ENCODE data around the gene SARM1. TPM values are rescaled to one million over a fixed set of nuclear protein-coding genes. Genes with fewer than 3 reads are reported as not detected.

Gene SARM1
- total RNA-seq, 1 experiment from 2014 or later: 5.1 TPM

GRCh38 chr17:28390141-28390540 lies 18.6 kb downstream of the SARM1 start:
- H4K5ac ChIP-seq (ENCODE audit: insufficient read length, low read depth, low read length): no peak overlapping the region
- Mint-ChIP-seq H3K4me3 (no peak overlapping the region), H3K27ac (no peak overlapping the region), H3K27me3 (ENCODE audit: low read depth) (peaks cover 34% of the 10 kb centered on the region), H3K4me1 (peaks cover 4 to 5% of the 10 kb centered on the region in 2 experiments; a peak in 2 of 4 replicates), H3K36me3 (ENCODE audit: insufficient read depth in 1 of 3, low read depth in 3 of 3) (peaks cover 0 to 3% (median 0%) of the 10 kb centered on the region in 3 experiments; a peak in 2 of 7 replicates), H3K9me3 (no peaks in the 10 kb centered on the region)
- H3K79me1 ChIP-seq (ENCODE audit: insufficient read depth, low read depth, low read length, poor library complexity, severe bottlenecking): no peaks in the 10 kb centered on the region
- no peaks in the 10 kb centered on the region for H4K20me1 ChIP-seq (ENCODE audit: control insufficient read depth, insufficient read depth, insufficient read length)
- no peak overlapping the region for H3K27ac ChIP-seq (ENCODE audit: insufficient read length, low read depth, low read length)
- no peak overlapping the region for H2BK5ac ChIP-seq (ENCODE audit: insufficient read length, low read length)
- no peaks in the 10 kb centered on the region for H3K4me1 ChIP-seq (ENCODE audit: insufficient read depth, low read length)
- no peak overlapping the region for H2AFZ ChIP-seq (ENCODE audit: low read length)
- H3T11ph ChIP-seq (ENCODE audit: low read length): no peak overlapping the region
- no peak overlapping the region for H2BK20ac ChIP-seq (ENCODE audit: low read depth, low read length, poor library complexity, severe bottlenecking)
- H2AK5ac ChIP-seq (ENCODE audit: insufficient read length, low read length): no peak overlapping the region
- no peak overlapping the region for H2BK12ac ChIP-seq (ENCODE audit: insufficient read length, low read depth, low read length)
- H3K79me2 ChIP-seq (ENCODE audit: insufficient read depth, low read length): no peaks in the 10 kb centered on the region
- H3K27me3 ChIP-seq (ENCODE audit: insufficient read depth, low read length): peaks cover 3% of the 10 kb centered on the region; the same call in 1 of the 2 replicates
- H3K18ac ChIP-seq (ENCODE audit: insufficient read length, low read depth, low read length): no peak overlapping the region
- no peak for TF ChIP-seq CTCF (conservative IDR thresholded peaks at IDR 0.05)
- no peak overlapping the region for H3K4ac ChIP-seq (ENCODE audit: low read depth, low read length)
- H2BK15ac ChIP-seq (ENCODE audit: low read depth, low read length): no peak overlapping the region
- H3K9ac ChIP-seq (ENCODE audit: extremely low read depth, insufficient read length, low read length): no peak overlapping the region
- H4K8ac ChIP-seq (replicated peaks; ENCODE audit: insufficient read length, low read depth, low read length): no peak overlapping the region
- no peak overlapping the region for H3K4me2 ChIP-seq (ENCODE audit: insufficient read depth, insufficient read length, low read length)
- WGBS (ENCODE audit: extremely low coverage, insufficient read length, low lambda C conversion rate): no CpG with 5 or more reads among the region's 1 CpG
- DNase-seq: no peak
- no peak overlapping the region for H3K14ac ChIP-seq (ENCODE audit: insufficient read depth, low read length)
- H2BK120ac ChIP-seq (ENCODE audit: low read depth, low read length, poor library complexity, severe bottlenecking): no peak overlapping the region
- H3K23ac ChIP-seq (ENCODE audit: insufficient read length, low read depth, low read length): no peak overlapping the region
- peaks cover under 1% of the 10 kb centered on the region for H3K23me2 ChIP-seq (ENCODE audit: insufficient read length, low read depth, low read length, poor library complexity, severe bottlenecking)
- H4K91ac ChIP-seq (ENCODE audit: insufficient read length, low read depth, low read length): no peak overlapping the region
- no peak overlapping the region for H3K56ac ChIP-seq (ENCODE audit: insufficient read length, low read depth, low read length)
- H3K9me3 ChIP-seq (ENCODE audit: control insufficient read depth, low read depth, low read length): no peaks in the 10 kb centered on the region

Data from H9 (cell line).